PC-3 (cell line): ENCODE measurements around the gene TBC1D2B.

ENCODE experiments used
- CTCF ChIP-seq: fragments of 300-600 bp; sonication (generic); conservative IDR thresholded peaks from 2 replicates; pipeline ENCODE4 v1.5.1; 2017; ENCODE audit warnings: antibody characterized with exemption, low read depth, mild to moderate bottlenecking, low read length
- EZH2 ChIP-seq: fragments of 300-600 bp; sonication (generic); IDR thresholded peaks from one replicate; pipeline ENCODE4 v1.6.1; 2017; ENCODE audit warnings: antibody characterized with exemption, mild to moderate bottlenecking, low read length; ENCODE audit not compliant: unreplicated experiment

GRCh38 chr15:78060232-78060631, 17.3 kb downstream of the TBC1D2B start:
- TF ChIP-seq CTCF (no peak), EZH2 (no peak)
